Stimulated activated CD4-positive, alpha-beta T cell treated with anti-CD3 and anti-CD28 coated beads, Interleukin-15, amount 100 ng/mL, for 1 hour (primary cell): ENCODE data around the gene IQCC.

Experiments used
- DNase-seq, 2 donors: peaks; one replicate each; pipeline ENCODE4 v3.0.0-alpha.2; 2020; ENCODE audit warnings: low read depth in 1 of 2, low spot score in 1 of 2

Gene IQCC

GRCh38 chr1:32256473-32257226, 51.2 kb downstream of the IQCC start:
- no peak for DNase-seq

GRCh38 chr1:32257227-32257508, 51.7 kb downstream of the IQCC start:
- DNase-seq: no peak
